KMS-11 (cell line): ENCODE results near the gene HABP4.

Experiments
- H2AFZ ChIP-seq: fragments of 200-600 bp; sonication (generic); 2 replicates; pipeline ENCODE4 v1.6.1; 2016; ENCODE audit warnings: antibody characterized with exemption, mixed run types, low read depth
- H3K27ac ChIP-seq: fragments of 200-600 bp; sonication (generic); 2 replicates; pipeline ENCODE4 v1.6.1; 2016; ENCODE audit warnings: mild to moderate bottlenecking, mixed run types
- H3K27me3 ChIP-seq: fragments of 200-600 bp; sonication (generic); 2 replicates; pipeline ENCODE4 v1.6.1; 2017; ENCODE audit warnings: mild to moderate bottlenecking, low read depth, mixed run types, moderate library complexity; ENCODE audit not compliant: insufficient read depth
- H3K36me3 ChIP-seq: fragments of 200-600 bp; sonication (generic); 2 replicates; pipeline ENCODE4 v1.6.1; 2017; ENCODE audit warnings: mild to moderate bottlenecking, mixed run types; ENCODE audit not compliant: insufficient read depth
- H3K4me1 ChIP-seq: fragments of 200-600 bp; sonication (generic); 2 replicates; pipeline ENCODE4 v1.6.1; 2016; ENCODE audit warnings: mild to moderate bottlenecking, low read depth, mixed run types; ENCODE audit not compliant: poor library complexity, severe bottlenecking
- H3K4me2 ChIP-seq: fragments of 200-600 bp; sonication (generic); 2 replicates; pipeline ENCODE4 v1.7.0; 2016; ENCODE audit warnings: mild to moderate bottlenecking, mixed run types
- H3K4me3 ChIP-seq: fragments of 200-600 bp; sonication (generic); IDR thresholded peaks from 2 replicates; pipeline ENCODE4 v1.6.1; 2017; ENCODE audit warnings: low read depth, low read length, mixed read lengths; ENCODE audit not compliant: insufficient read depth
- H3K79me2 ChIP-seq: fragments of 200-600 bp; sonication (generic); 2 replicates; pipeline ENCODE4 v1.6.1; 2016; ENCODE audit warnings: low read depth, mixed run types; ENCODE audit not compliant: insufficient read depth
- H3K9ac ChIP-seq: fragments of 200-600 bp; sonication (generic); 2 replicates; pipeline ENCODE4 v1.6.1; 2016; ENCODE audit warnings: mild to moderate bottlenecking, mixed run types
- H4K20me1 ChIP-seq: fragments of 200-600 bp; sonication (generic); 2 replicates; pipeline ENCODE4 v1.6.1; 2016; ENCODE audit warnings: mild to moderate bottlenecking, mixed run types; ENCODE audit not compliant: insufficient read depth
- CTCF ChIP-seq: fragments of 200-600 bp; sonication (generic); conservative IDR thresholded peaks from 2 replicates; pipeline ENCODE4 v1.6.1; 2017; ENCODE audit warnings: low read depth, mild to moderate bottlenecking, antibody characterized with exemption, low read length, moderate library complexity, mixed read lengths

HABP4 gene

GRCh38 chr9:96453625-96454024, 3.7 kb downstream of the HABP4 start:
- Histone ChIP-seq H3K4me1 (peaks cover 16% of the 10 kb centered on the region), H4K20me1 (no peaks in the 10 kb centered on the region), H3K4me2 (no peak overlapping the region), H3K27me3 (no peaks in the 10 kb centered on the region), H3K4me3 (no peak overlapping the region), H3K27ac (no peak overlapping the region), H3K9ac (no peak overlapping the region), H3K36me3 (no peaks in the 10 kb centered on the region), H2AFZ (no peak overlapping the region), H3K79me2 (no peaks in the 10 kb centered on the region)
- TF ChIP-seq CTCF, result no peak

DNA sequence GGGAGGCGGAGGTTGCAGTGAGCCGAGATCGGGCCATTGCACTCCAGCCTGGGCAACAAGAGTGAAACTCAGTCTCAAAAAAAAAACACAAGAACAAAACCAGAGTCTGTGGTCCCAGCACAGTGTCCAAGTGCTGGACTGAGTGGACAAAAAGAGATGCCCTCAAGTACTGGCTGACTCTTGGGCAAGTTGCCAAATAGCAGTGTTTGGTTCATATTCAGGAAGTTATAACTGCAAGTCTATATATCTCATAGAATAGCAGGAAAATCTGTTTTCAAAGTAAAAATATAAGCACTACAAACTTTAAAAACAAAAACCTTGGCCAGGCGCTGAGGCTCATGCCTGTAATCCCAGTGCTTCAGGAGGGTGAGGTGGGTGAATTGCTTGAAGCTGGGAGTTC, 7.3 kb downstream of the HABP4 start:
- no peaks in the 10 kb centered on the region for H3K27me3 ChIP-seq
- H3K4me3 ChIP-seq, result no peak overlapping the region
- no peaks in the 10 kb centered on the region for H3K36me3 ChIP-seq
- no peaks in the 10 kb centered on the region for H4K20me1 ChIP-seq
- H3K79me2 ChIP-seq, result no peaks in the 10 kb centered on the region
- H3K9ac ChIP-seq, result no peak overlapping the region
- H2AFZ ChIP-seq, result no peak overlapping the region
- no peak overlapping the region for H3K4me2 ChIP-seq
- H3K4me1 ChIP-seq, result peaks cover 8% of the 10 kb centered on the region
- H3K27ac ChIP-seq, result no peak overlapping the region
- no peak for TF ChIP-seq CTCF

GRCh38 chr9:96458226-96458625, 8.3 kb downstream of the HABP4 start:
- no peaks in the 10 kb centered on the region for H4K20me1 ChIP-seq
- TF ChIP-seq CTCF, result no peak
- H2AFZ ChIP-seq, result no peak overlapping the region
- no peak overlapping the region for H3K4me2 ChIP-seq
- H3K4me3 ChIP-seq, result no peak overlapping the region
- H3K36me3 ChIP-seq, result no peaks in the 10 kb centered on the region
- H3K27ac ChIP-seq, result no peak overlapping the region
- no peaks in the 10 kb centered on the region for H3K27me3 ChIP-seq
- no peaks in the 10 kb centered on the region for H3K79me2 ChIP-seq
- peaks cover 7% of the 10 kb centered on the region for H3K4me1 ChIP-seq
- no peak overlapping the region for H3K9ac ChIP-seq

DNA sequence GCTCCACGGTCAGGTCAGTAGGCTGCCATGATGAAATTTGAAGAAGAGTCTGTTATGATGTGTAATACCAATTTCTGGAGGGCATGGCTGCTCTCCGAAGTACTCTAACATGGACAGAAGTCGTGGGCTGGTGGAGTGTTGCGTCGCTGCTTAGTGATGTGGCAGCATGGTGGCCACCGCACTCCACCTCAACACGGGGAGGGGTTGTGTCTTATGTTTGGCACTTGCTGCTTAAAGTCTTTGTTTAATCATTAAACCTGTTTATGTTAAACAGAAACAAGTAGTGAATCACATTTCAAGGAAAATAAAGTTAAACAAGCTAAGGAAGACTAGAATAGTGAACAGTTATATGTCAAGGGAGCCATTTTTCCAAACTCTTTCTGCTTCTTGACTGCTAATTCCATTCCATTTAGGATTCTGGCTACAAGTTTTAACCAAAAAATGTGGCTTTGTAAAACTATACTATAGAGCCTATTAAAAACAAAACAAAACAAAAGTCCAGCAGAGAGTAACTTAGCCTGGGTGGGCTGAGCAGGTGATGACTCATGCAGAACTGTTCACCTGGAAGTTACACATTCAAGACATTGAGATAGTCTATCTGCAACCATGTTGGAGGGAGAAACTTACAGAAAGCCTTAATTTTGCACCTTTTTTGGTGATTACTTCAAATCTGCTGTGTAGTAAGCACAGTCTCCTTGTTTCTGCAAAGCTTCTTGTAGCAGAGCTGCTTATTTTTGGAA, 9.5 kb downstream of the HABP4 start:
- H3K9ac ChIP-seq, result no peak overlapping the region
- H3K4me3 ChIP-seq, result no peak overlapping the region
- H3K27ac ChIP-seq, result no peak overlapping the region
- H3K27me3 ChIP-seq, result no peaks in the 10 kb centered on the region
- H3K79me2 ChIP-seq, result no peaks in the 10 kb centered on the region
- H3K4me2 ChIP-seq, result no peak overlapping the region
- no peaks in the 10 kb centered on the region for H4K20me1 ChIP-seq
- H3K4me1 ChIP-seq, result no peaks in the 10 kb centered on the region
- no peaks in the 10 kb centered on the region for H3K36me3 ChIP-seq
- H2AFZ ChIP-seq, result no peak overlapping the region
- no peak for TF ChIP-seq CTCF
